OCI-M2 (cell line): ENCODE data around the gene RPH3AL.
"Not testable (repeated sequence)": the region's sequence is repeated elsewhere in the genome, so short reads cannot be mapped to it uniquely, and the experiment has no call there.

Source experiments
- DNase-seq: peaks from one replicate; lab custom pipeline; 2025; ENCODE audit not compliant: unreplicated experiment; lab: John Stamatoyannopoulos, UW

RPH3AL gene

DNA sequence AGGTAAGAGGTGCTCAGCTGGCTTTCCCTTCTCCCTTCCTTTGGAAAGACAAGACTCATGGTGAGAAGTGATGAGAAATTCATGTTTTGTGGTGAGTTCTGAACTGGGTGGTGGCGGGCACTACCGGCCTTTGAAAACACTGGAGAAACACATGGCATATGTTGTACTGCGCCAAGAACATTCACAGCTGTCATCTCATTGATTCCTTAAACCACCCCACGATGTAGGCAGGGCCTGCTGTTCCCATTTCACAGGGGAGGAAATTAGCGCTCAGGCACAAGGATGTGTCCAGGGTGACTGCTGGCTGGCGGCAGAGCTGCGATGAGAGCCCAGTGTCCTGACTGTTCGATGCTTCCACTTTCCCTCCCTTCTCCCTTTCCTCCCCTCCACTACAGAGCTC lies 169.6 kb downstream of the RPH3AL start:
- DNase-seq = no peak

DNA sequence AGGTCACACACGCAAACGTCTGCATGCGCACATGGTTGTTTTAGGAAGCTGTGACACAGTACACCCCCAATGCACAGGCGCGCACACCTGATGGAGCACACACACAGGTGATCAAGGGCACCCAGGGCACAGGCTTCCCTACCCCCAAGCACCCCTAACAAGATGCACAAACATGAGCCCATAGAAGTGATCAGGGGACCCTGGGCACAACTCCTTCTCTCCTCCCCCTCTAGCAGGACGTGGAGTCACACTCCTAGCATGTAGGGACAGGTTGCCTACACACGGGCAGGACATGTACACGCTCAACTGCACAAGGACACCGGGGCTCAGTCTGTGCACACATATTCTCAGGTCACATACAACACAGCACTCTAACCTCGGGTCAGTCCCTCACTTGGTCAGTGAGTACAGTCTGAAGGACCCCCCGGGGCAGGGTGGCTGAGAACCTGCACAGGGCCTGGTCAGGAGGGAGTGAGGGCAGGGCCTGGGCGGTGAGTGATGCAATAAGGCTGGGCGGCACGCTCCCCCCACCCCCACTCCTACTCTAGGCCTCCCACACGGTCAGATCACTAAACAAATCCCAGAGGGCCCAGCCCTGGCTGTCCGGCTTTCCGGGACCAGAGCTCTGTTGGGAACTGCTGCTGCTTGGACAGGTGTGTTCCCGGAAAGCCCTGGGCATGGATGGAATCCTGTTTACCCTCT lies 170.4 kb downstream of the RPH3AL start:
- no peak for DNase-seq

DNA sequence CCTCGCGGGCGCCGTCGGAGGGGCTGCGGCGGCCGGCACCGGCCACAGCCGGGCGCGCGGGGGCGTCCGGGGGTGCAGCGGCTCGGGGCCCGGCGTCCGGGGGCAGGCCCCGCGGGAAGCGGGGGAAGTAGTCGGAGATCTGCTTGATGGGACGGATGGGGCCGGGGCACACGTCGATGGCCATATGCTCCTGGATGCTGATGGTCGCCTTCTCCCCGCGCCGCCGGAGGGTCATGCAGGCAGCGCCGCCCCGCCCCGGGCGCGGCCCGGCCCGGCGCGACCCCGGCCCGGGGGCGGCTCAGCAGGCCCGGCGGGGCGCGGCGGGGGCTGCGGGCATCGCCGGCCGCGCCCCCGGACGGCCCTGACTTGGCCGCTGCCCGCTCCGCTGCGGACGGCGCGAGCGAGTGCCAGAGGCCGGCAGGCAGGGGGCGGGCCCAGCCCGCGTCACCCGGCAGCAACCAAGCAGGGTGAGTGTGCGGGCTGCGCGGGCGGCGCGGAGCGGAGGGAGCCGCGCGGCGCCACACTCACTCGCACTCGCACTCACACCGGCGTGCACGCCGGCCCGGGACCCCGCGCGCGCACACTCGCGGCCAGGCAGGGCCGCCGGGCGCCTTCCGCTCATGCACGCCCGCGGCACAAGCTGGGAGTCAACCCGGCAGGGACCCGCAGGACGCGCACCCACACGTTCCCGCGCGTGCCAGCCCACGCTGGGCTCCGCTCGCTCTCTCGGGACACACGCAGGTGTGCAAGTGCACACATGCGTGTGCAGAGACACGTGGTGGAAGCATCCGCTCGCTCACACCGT lies 171.2 kb downstream of the RPH3AL start, which contains the start of gene DOC2B:
DOC2B (minus strand) TSS at position 406 of the 805 bp plus-strand sequence; CDS start at position 235, 171 bp downstream.
- no peak for DNase-seq

GRCh38 chr17:180381-181244 lies 172.0 kb downstream of the RPH3AL start:
- no peak for DNase-seq

- no peak for DNase-seq
Measured at GRCh38 chr17:179781-180380, 172.7 kb downstream of the RPH3AL start.

GRCh38 chr17:179066-179432 lies 173.6 kb downstream of the RPH3AL start:
- DNase-seq = no peak

- DNase-seq = no peak
Measured at GRCh38 chr17:178292-179065, 174.1 kb downstream of the RPH3AL start.

GRCh38 chr17:177762-178161 lies 174.8 kb downstream of the RPH3AL start:
- no peak for DNase-seq

- DNase-seq = no peak
Measured at GRCh38 chr17:177155-177554, 175.5 kb downstream of the RPH3AL start.

- DNase-seq = no peak
Measured at GRCh38 chr17:173166-173911, 179.3 kb downstream of the RPH3AL start.

DNA sequence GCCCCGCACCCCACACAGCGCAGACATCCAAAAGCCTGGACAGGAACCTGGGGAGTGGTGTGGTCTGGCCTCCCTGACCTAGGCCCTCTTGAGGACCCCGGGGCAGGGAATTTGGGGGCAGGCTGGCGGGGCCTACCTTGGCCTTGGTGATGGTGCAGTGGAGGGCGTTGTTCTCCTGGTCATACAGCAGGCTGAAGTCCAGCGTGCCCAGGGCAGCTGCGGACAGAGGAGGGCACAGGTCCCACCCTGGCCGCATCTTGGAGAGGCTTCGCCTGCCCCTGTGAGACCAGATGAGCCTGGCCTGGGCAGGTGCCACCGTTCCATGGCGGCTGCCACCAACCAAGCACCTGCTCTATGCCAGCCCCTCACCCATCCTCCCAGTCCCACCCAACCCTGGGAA lies 180.2 kb downstream of the RPH3AL start:
- DNase-seq = no peak

DNA sequence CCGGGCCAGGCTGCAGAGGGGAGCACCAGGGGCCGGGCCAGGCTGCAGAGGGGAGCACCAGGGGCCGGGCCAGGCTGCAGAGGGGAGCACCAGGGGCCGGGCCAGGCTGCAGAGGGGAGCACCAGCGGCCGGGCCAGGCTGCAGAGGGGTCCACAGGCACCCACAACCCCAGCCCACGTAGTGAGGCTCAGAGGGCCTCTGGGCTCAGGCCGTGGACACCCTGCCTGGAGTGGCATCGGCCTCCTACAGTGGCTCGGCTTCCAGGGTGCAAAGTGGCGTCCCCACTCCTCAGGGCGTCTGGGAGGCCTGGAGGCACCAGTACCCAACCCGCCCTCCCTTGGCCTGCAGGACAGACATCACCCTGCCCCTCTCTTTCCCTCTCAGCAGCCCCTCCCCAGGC lies 180.7 kb downstream of the RPH3AL start:
- no peak for DNase-seq

GRCh38 chr17:170130-170670 lies 182.4 kb downstream of the RPH3AL start:
- DNase-seq = no peak

- DNase-seq = not testable (repeated sequence)
Measured at GRCh38 chr17:168614-169013, 184.0 kb downstream of the RPH3AL start.

DNA sequence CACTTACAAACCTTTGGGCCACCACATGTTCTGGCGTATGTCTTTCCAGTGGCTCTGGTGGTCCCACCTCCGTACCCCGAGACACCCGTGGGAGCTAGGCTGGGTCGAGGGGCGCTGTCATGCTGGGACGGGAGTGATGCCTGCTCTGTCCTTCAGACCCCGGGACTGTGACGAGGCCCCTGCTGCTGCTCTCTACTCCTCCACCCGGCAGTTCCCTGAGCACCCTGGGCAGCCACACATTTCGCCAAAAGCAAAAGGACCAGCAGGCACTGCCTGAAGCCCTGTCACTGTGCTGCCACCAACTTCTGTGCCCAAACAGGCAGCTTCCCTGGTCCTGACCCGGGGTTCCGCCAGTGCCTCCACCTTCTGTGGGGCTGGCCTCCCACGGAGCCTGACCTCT lies 186.7 kb downstream of the RPH3AL start:
- no peak for DNase-seq

DNA sequence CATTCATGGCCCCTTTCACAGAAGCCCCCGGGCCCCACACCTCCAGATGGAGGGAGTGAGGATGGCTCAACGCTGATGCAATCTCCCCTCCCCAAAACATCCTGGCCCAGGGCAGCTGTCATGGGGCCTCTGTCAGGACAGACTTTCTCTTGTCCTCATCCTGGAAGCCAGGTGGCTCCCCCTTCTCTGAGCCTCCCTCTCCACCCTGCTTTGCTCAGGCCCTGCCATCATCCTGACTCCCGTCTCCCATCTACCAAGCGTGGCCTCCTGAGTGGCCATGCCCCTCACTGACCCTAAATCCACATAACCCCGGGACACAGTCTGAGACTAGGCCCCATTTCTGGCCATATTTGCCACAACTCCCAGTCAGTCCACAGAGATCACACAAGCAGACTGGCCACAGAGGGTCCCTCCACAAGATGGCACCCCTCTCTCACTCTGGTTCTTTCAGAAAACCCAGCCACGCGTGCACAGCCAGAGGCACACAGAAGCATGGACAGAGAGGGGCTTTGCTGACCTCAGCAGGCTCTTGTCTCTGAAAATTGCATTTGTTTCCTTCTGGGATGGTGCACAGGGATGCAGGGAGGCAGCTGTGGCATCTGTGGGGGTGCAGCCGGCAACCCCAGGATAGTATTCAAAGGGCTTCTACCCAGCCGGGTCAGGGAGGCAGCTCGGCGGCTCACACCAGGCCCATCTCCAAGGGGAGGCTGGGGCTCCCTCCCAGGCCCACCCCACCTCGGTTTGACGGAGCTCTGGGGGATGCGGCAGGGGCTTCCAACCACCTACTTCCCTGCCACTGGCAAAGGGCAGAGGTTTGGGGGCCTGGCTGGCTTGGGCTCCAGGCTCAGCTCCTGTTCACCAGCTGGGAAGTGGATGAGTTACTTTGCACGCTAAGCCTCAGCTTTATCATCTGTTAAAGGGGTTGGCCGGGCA lies 188.0 kb downstream of the RPH3AL start:
- no peak for DNase-seq

DNA sequence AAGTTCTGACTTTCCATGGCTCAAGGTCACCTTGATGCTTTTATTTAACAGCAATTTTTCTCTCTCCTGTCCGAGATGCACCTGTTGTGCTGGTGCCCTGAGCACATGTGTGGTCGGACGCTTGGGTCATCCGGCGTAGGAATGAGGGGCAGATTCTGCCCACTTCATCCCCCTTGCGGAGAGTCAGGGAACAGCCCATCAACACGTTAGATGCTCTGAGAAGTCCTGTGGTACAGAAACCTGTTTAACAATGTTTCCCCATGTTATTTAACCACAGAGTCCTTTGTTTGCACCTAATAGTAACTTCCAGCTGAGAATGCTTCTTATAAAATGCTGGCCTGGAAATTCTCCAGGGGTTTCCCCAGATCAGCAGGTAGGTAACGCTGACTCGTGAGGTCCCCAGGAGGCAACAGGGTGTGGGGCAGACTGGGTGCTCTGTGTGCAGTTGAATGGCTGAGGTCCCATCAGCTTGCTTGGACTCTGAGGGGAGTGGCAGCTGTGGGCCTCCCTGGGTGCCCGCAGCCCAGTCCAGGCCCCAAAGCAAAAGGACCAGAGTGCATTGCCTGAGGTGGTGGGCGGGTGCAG lies 189.0 kb downstream of the RPH3AL start:
- DNase-seq = no peak

DNA sequence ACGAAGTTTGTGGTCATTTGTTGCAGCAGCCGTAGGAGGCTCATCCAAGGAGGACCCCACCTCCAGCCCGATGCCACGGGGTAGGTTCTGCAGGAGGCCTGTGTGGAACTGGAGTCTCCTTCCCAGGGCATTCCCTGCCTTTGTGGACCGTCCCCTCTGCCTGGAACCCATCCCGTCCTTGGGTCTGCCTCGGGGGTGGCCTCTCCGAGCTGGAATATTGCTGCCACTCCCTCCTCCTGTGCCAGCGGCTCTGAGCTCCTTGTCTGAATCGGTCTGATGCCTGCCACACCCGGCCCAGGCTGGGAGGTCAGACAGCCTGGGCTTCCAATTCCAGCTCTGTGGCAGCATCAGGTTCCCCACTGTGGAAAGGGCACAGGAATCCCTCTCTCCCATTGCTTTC lies 189.9 kb downstream of the RPH3AL start:
- no peak for DNase-seq
